MM.1S (cell line): ENCODE measurements around the gene PPP2R2C.

Experiments used
- DNase-seq: peaks from one replicate; pipeline ENCODE4 v3.0.0-alpha.2; 2015
- H2AFZ ChIP-seq: fragments of 300-600 bp; sonication (generic); 2 replicates; pipeline ENCODE4 v1.6.0; 2016; ENCODE audit warnings: antibody characterized with exemption, low read length
- H3F3A ChIP-seq: fragments of 300-600 bp; sonication (generic); 2 replicates; pipeline ENCODE4 v1.6.1; 2016; ENCODE audit warnings: mild to moderate bottlenecking, antibody characterized with exemption, low read length, moderate library complexity, mixed read lengths; ENCODE audit not compliant: insufficient read depth
- H3K27ac ChIP-seq: fragments of 300-600 bp; sonication (generic); 2 replicates; pipeline ENCODE4 v1.5.1; 2016; ENCODE audit warnings: mild to moderate bottlenecking, low read length
- H3K27me3 ChIP-seq: fragments of 300-600 bp; sonication (generic); replicated peaks from 2 replicates; pipeline ENCODE4 v1.6.0; 2016; ENCODE audit warnings: low read length; ENCODE audit not compliant: insufficient read depth
- H3K36me3 ChIP-seq: fragments of 300-600 bp; sonication (generic); replicated peaks from 2 replicates; pipeline ENCODE4 v1.6.1; 2016; ENCODE audit warnings: mild to moderate bottlenecking, low read length, mixed read lengths; ENCODE audit not compliant: insufficient read depth
- H3K4me1 ChIP-seq: fragments of 300-600 bp; sonication (generic); 2 replicates; pipeline ENCODE4 v1.6.1; 2016; ENCODE audit warnings: low read length, mixed read lengths
- H3K4me2 ChIP-seq: fragments of 300-600 bp; sonication (generic); 2 replicates; pipeline ENCODE4 v1.6.0; 2016; ENCODE audit warnings: low read depth, low read length
- H3K4me3 ChIP-seq: fragments of 300-600 bp; sonication (generic); 2 replicates; pipeline ENCODE4 v1.5.1; 2016; ENCODE audit warnings: low read length, mixed read lengths
- H3K79me2 ChIP-seq: fragments of 300-600 bp; sonication (generic); 2 replicates; pipeline ENCODE4 v1.6.1; 2016; ENCODE audit warnings: mixed run types, low read length, mixed read lengths
- H3K9ac ChIP-seq: fragments of 300-600 bp; sonication (generic); 2 replicates; pipeline ENCODE4 v1.6.1; 2016; ENCODE audit warnings: low read length, mixed read lengths
- H3K9me2 ChIP-seq: fragments of 300-600 bp; sonication (generic); replicated peaks from 2 replicates; pipeline ENCODE4 v1.6.1; 2016; ENCODE audit warnings: mild to moderate bottlenecking, low read length, mixed read lengths; ENCODE audit not compliant: insufficient read depth
- H3K9me3 ChIP-seq: fragments of 300-600 bp; sonication (generic); replicated peaks from 2 replicates; pipeline ENCODE4 v1.6.1; 2016; ENCODE audit warnings: mild to moderate bottlenecking, low read length, mixed read lengths; ENCODE audit not compliant: insufficient read depth
- H4K20me1 ChIP-seq: fragments of 300-600 bp; sonication (generic); 2 replicates; pipeline ENCODE4 v1.6.1; 2016; ENCODE audit warnings: mild to moderate bottlenecking, low read length, moderate library complexity, mixed read lengths; ENCODE audit not compliant: insufficient read depth
- EZH2 ChIP-seq: fragments of 300-600 bp; sonication (generic); optimal IDR thresholded peaks from 2 replicates; pipeline ENCODE3; 2017; ENCODE audit warnings: low read depth, mild to moderate bottlenecking, antibody characterized with exemption, low read length, mixed read lengths
- EZH2phosphoT487 ChIP-seq: fragments of 300-600 bp; sonication (generic); IDR thresholded peaks from 2 replicates; pipeline ENCODE4 v1.6.1; 2018; ENCODE audit warnings: antibody characterized with exemption, low read length
- TF ChIP-seq, protein P1 (sequence below): fragments of 300-600 bp; sonication (generic); IDR thresholded peaks from 2 replicates; pipeline ENCODE4 v1.5.1; 2016; ENCODE audit warnings: antibody characterized with exemption, low read length, mixed read lengths

PPP2R2C gene

DNA sequence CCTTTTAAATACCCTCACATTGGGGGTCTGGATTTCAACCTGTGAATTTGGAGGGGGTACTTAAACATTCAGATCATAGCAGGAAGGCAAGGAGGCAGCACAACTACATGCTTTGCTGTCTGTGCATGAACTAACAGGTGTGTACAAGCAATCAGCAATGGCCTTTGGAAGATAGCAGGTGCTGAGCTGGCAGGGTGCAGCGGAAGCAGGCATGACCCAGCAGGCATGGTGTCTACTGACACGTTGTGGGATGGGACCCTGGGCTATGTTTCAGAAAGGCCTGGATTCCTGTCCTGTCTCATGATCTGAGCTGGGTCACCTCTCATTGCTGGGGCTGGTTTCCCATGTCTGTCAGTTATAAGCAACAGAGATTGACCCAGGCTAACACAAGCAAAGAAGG lies 13.9 kb downstream of the PPP2R2C start:
- Histone ChIP-seq H3K9me3 (no peaks in the 10 kb centered on the region), H3K9me2 (no peaks in the 10 kb centered on the region), H3K27me3 (peaks cover 94% of the 10 kb centered on the region), H3K4me3 (no peak overlapping the region), H3K4me2 (no peak overlapping the region), H3K9ac (no peak overlapping the region), H3K79me2 (no peaks in the 10 kb centered on the region), H3K4me1 (no peaks in the 10 kb centered on the region), H2AFZ (no peak overlapping the region), H4K20me1 (no peaks in the 10 kb centered on the region), H3K27ac (no peak overlapping the region), H3K36me3 (no peaks in the 10 kb centered on the region), H3F3A (no peaks in the 10 kb centered on the region)
- no peak for DNase-seq
- TF ChIP-seq EZH2phosphoT487: no peak
- TF ChIP-seq, protein P1, sequence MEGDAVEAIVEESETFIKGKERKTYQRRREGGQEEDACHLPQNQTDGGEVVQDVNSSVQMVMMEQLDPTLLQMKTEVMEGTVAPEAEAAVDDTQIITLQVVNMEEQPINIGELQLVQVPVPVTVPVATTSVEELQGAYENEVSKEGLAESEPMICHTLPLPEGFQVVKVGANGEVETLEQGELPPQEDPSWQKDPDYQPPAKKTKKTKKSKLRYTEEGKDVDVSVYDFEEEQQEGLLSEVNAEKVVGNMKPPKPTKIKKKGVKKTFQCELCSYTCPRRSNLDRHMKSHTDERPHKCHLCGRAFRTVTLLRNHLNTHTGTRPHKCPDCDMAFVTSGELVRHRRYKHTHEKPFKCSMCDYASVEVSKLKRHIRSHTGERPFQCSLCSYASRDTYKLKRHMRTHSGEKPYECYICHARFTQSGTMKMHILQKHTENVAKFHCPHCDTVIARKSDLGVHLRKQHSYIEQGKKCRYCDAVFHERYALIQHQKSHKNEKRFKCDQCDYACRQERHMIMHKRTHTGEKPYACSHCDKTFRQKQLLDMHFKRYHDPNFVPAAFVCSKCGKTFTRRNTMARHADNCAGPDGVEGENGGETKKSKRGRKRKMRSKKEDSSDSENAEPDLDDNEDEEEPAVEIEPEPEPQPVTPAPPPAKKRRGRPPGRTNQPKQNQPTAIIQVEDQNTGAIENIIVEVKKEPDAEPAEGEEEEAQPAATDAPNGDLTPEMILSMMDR: no peak
- no peak for TF ChIP-seq EZH2

DNA sequence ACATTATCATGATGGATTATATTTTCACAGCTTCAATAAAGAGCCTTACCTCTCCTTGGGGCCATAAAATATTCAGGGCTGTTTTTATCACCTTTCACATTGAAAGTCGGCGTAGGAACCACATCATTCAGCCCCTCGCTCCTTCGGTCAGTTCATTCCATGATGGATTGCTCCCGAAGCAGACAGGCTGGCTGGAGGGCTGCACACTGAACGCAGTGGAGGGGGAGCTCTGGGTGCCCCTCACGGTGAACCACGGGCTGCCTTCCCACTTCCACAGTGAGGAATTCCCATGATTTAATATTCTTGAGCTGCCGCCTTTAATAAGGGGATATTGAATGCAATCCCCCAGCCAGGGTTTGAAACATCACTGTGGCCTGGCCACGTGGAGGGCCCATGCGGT lies 16.0 kb downstream of the PPP2R2C start:
- DNase-seq: no peak
- H3K4me1 ChIP-seq: no peaks in the 10 kb centered on the region
- no peak overlapping the region for H3K27ac ChIP-seq
- no peak overlapping the region for H2AFZ ChIP-seq
- H3K9me3 ChIP-seq: no peaks in the 10 kb centered on the region
- H4K20me1 ChIP-seq: no peaks in the 10 kb centered on the region
- no peaks in the 10 kb centered on the region for H3K36me3 ChIP-seq
- H3F3A ChIP-seq: no peaks in the 10 kb centered on the region
- no peaks in the 10 kb centered on the region for H3K9me2 ChIP-seq
- no peak overlapping the region for H3K9ac ChIP-seq
- H3K4me3 ChIP-seq: no peak overlapping the region
- no peak for TF ChIP-seq EZH2phosphoT487
- TF ChIP-seq, protein P1: no peak
- TF ChIP-seq EZH2: no peak
- peaks cover 97% of the 10 kb centered on the region for H3K27me3 ChIP-seq
- no peak overlapping the region for H3K4me2 ChIP-seq
- no peaks in the 10 kb centered on the region for H3K79me2 ChIP-seq

DNA sequence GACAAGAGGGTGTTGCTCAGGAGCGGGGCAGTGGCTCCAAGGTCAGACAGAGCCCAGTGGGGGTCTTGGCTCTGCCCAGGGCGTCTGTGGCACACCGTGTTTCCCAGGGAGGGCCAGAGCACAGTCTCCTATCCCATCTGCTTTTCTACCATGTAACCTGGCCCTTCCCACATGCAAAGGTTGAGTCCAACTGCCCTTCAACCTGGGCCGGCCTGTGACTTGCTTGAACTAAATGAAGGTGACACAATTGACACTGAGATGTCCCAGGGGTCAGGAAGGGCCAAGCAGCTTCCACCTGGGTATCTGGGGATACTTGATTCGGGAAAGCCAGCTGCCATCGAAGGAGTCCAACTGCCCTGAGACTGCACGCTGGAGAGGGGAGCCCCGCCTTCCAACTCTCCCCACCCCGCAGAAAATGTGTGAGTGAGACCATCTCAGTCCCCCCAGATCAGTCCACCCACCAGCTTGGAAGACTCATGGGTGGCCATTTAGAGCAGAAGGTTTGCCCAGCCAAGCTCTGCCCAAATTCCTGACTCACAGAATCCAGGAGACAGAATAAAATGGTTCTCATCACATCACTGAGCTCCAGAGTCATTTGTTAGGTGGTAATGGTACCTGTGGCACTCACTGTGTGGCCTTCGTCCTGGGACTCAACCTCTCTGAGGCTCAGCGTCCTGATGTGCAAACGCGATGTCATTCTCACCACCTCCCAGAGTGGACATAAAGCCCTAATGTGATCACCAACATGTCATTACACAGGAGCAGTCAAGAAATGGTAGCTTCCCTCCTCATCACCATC lies 18.1 kb downstream of the PPP2R2C start:
- H3K9ac ChIP-seq: no peak overlapping the region
- no peaks in the 10 kb centered on the region for H3K9me2 ChIP-seq
- no peaks in the 10 kb centered on the region for H3K9me3 ChIP-seq
- no peaks in the 10 kb centered on the region for H3K36me3 ChIP-seq
- H3K27me3 ChIP-seq: peaks cover 96% of the 10 kb centered on the region
- DNase-seq: no peak
- H3K4me1 ChIP-seq: no peaks in the 10 kb centered on the region
- no peak overlapping the region for H3K27ac ChIP-seq
- no peak overlapping the region for H3K4me2 ChIP-seq
- TF ChIP-seq, protein P1: no peak
- TF ChIP-seq EZH2 (no peak), EZH2phosphoT487 (no peak)
- no peaks in the 10 kb centered on the region for H4K20me1 ChIP-seq
- H3F3A ChIP-seq: no peaks in the 10 kb centered on the region
- H3K4me3 ChIP-seq: no peak overlapping the region
- H2AFZ ChIP-seq: no peak overlapping the region
- H3K79me2 ChIP-seq: no peaks in the 10 kb centered on the region
